22Rv1 (cell line): ENCODE data around the gene CPT1A.

Experiments used
- CTCF ChIP-seq: fragments of 450-650 bp; IDR thresholded peaks from 2 replicates; pipeline ENCODE4 v1.5.1; 2017; ENCODE audit warnings: mild to moderate bottlenecking
- ZFX ChIP-seq: fragments of 450-650 bp; IDR thresholded peaks from 2 replicates; pipeline ENCODE4 v1.6.1; 2017; ENCODE audit warnings: antibody characterized with exemption, borderline replicate concordance

- TF ChIP-seq CTCF (peak; percentile 60), ZFX (no peak)
These were observed 48.3 kb upstream of the CPT1A start for GRCh38 chr11:68889948-68890446.
